GM12875 (cell line): ENCODE data around the gene MISP.

Source experiments
- H3K4me3 ChIP-seq: one replicate; pipeline ENCODE4 v1.5.1; 2011; ENCODE audit warnings: low read depth, low read length, control low read depth
- CTCF ChIP-seq: IDR thresholded peaks from 2 replicates; pipeline ENCODE4 v1.5.1; 2011; ENCODE audit warnings: low read depth, mild to moderate bottlenecking, control low read depth, inconsistent platforms, low read length, moderate library complexity, borderline replicate concordance; ENCODE audit not compliant: insufficient read depth

MISP gene

DNA sequence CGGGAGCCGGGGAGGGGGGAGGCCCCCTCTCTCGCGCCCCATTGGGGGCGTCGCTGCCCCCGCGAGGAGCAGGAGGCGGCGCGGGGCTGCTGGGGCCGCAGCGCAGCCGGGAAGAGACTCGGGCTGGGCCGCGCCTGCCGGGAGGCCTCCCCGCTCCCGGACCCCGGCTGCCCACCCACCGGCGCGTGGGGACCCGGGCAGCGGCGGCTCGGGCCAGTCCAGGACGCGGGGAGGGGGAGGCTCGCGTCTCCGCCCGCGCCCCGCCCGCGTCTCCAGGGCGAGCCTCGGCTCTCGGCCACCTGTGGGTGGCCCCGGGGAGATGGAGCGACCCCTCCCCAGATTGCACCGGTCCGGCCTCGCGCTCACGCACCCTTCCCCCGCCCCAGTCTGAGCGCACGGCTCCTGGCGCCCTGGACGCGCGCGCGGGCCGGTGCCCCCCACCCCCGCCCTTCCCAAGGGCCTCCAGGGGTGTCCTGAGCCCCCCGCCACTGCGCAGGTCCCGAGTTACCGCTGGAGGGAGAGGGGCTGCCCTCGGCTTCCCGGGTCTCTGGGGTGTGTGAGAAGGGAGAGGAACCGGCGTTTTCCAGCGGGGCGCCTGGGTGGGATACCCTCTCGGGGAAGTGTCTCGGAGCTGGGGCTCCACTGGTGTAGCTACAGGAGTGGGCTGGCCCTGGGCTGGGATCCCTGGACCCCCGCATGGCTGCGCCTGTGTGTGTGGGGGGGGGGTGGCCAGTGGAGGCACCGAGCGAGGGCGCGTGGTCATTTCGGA lies 41.5 kb upstream of the MISP start:
- no peak for TF ChIP-seq CTCF
- H3K4me3 ChIP-seq, result no peak overlapping the region

- H3K4me3 ChIP-seq, result no peak overlapping the region
- TF ChIP-seq CTCF, result no peak
Observed at GRCh38 chr19:709965-710571, 40.8 kb upstream of the MISP start.

- TF ChIP-seq CTCF, result no peak
Observed at GRCh38 chr19:710767-711166, 40.1 kb upstream of the MISP start.

DNA sequence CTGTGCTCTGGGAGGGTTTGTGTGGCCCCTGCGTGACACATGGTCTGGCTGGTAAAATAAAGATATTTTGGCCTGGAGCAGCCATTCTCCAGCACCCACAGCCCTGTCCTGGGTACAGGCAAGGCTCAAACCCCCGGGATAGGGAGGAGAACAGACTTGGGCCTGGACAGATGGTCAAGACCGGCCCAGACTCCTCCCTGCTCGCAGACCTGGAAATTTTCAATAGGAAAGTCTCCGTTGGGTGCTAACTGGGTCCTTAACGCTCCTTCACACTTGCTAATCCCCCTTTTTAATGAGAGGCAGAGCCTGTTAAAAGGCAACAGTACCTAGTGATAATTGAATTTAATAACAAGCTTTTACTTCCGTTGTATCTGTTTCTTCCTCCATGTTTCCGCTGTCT lies 39.7 kb upstream of the MISP start:
- TF ChIP-seq CTCF, result no peak
- no peak overlapping the region for H3K4me3 ChIP-seq

More at GRCh38 chr19:710767-711166, 40.1 kb upstream of the MISP start:
- H3K4me3 ChIP-seq, result no peak overlapping the region

DNA sequence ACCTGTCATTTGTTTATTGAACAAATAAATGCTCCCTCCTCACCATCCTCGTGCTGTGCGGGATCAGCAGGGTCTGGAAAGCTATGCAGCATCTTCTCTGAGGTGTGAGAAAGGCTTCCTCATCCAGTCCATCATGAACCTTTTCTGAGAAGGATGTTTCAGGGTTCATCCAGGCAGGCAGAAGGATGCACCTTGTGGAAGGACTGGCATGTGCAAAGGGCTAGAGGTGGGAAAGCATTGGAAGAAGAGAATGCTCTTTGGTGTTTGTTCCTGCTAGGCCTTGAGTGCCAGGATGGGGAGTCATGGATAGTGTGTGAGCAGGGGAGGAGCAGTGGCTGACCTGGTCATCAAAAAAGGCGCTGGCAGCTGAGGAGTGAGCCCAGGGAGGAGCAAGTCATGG lies 35.6 kb upstream of the MISP start:
- no peak for TF ChIP-seq CTCF

DNA sequence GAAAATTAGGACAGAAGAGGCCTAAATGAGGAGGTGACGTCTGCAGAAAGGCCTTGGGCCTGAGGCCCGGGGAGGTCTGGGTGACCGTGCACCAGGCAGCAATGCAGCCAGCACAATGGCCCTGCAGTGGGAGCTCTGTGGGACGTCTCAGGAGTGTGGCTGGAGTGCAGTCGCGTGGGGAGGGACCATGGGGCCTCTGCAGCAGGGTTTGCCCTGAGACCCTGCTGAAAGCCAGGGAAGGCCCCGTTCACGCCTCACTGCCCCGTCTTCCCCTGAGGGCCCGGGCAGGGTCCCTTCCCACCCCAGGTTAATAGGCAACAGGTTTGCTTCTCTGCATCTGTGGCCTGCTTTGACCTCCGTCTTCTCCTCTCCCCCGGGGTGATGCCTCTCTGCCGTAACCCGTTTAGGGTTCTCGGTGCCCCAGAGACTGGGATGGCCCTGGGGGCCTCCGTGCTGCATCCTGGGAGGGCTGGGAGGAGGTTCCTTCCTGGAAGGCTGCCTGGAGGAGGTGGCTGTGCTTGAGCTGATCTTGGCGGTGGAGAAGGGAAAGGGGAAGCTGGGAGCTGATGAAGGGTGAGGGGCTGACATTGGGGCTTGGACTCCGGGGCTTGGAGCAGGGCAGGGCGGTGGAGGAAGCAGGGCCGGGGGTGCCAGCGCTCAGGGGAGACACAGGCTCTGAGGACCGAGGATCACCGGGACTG lies 32.5 kb upstream of the MISP start:
- TF ChIP-seq CTCF, result no peak
- H3K4me3 ChIP-seq, result no peak overlapping the region

More for the DNA sequence above, 35.6 kb upstream of the MISP start:
- H3K4me3 ChIP-seq, result no peak overlapping the region

- TF ChIP-seq CTCF, result no peak
- H3K4me3 ChIP-seq, result no peak overlapping the region
Observed at GRCh38 chr19:718991-719512, 31.9 kb upstream of the MISP start.
